Fibroblast of skin of left quadriceps (primary cell): Measurements from ENCODE around the gene GLRX2.
A peak's percentile ranks its signal among the peaks of the same experiment; 100 is the strongest.
"Not testable (repeated sequence)": the region's sequence is repeated elsewhere in the genome, so short reads cannot be mapped to it uniquely, and the experiment has no call there.

Experiments used
- DNase-seq, 2 experiments: peaks; one replicate each; pipeline ENCODE4 v3.0.0-alpha.2; 2013; ENCODE audit warnings: low read depth in 2 of 2

GLRX2 gene

GRCh38 chr1:193066606-193067005, 38.6 kb downstream of the GLRX2 start:
- DNase-seq = no peak

- no peak for DNase-seq
Measured at GRCh38 chr1:193065954-193066353, 39.3 kb downstream of the GLRX2 start.

GRCh38 chr1:193062698-193063463, 42.3 kb downstream of the GLRX2 start:
- no peak for DNase-seq

- no peak for DNase-seq
Measured at GRCh38 chr1:193060938-193061337, 44.3 kb downstream of the GLRX2 start.

GRCh38 chr1:193060406-193060805, 44.8 kb downstream of the GLRX2 start:
- no peak for DNase-seq

- DNase-seq = no peak
Measured at GRCh38 chr1:193060115-193060403, 45.2 kb downstream of the GLRX2 start.

GRCh38 chr1:193059282-193060114, 45.7 kb downstream of the GLRX2 start, which contains the start of the genes RO60 and UCHL5:
TSS of gene RO60 (plus strand) at chr1:193059612. CDS start at chr1:193069055, 9,443 bp downstream.
TSS of gene UCHL5 (minus strand) at chr1:193059360. CDS start at chr1:193059260, 100 bp downstream.
- peak; percentile 97 to 98 for DNase-seq

GRCh38 chr1:193058529-193059281, 46.5 kb downstream of the GLRX2 start:
- DNase-seq = no peak

- no peak for DNase-seq
Measured at GRCh38 chr1:193054169-193054675, 51.0 kb downstream of the GLRX2 start.

- DNase-seq = not testable (repeated sequence)
Measured at GRCh38 chr1:193048913-193049312, 56.3 kb downstream of the GLRX2 start.
